ENCODE data around the gene GRM5. TPM values are rescaled to one million over a fixed set of nuclear protein-coding genes. Genes with fewer than 3 reads are reported as not detected.
A peak's percentile ranks its signal among the peaks of the same experiment; 100 is the strongest.

GRM5 gene
- total and polyA plus RNA-seq, 2 donors from 2014 or later, result 0.06 to 0.63 TPM

- Histone ChIP-seq H3K4me1 (ENCODE audit: control insufficient read depth in 2 of 3, insufficient read depth in 2 of 3, low read depth in 1 of 3, low read length in 3 of 3) (no peaks in the 10 kb centered on the region), H3K9ac (ENCODE audit: low read length in 3 of 3) (no peak overlapping the region), H3K9me3 (ENCODE audit: control insufficient read depth in 2 of 3, insufficient read depth in 1 of 3, low read length in 3 of 3) (no peaks in the 10 kb centered on the region), H3K4me3 (ENCODE audit: low read length in 3 of 3) (no peak overlapping the region), H3K36me3 (ENCODE audit: control insufficient read depth in 2 of 3, insufficient read depth in 3 of 3, low read length in 3 of 3) (no peaks in the 10 kb centered on the region), H3K27ac (ENCODE audit: low read depth in 2 of 2, low read length in 2 of 2) (no peak overlapping the region), H3K27me3 (ENCODE audit: control insufficient read depth, insufficient read depth, low read length) (no peaks in the 10 kb centered on the region)
- no peak for FAIRE-seq
- intact Hi-C loops (cut with DNase I), result no loop called here
- TF ChIP-seq, protein P1, sequence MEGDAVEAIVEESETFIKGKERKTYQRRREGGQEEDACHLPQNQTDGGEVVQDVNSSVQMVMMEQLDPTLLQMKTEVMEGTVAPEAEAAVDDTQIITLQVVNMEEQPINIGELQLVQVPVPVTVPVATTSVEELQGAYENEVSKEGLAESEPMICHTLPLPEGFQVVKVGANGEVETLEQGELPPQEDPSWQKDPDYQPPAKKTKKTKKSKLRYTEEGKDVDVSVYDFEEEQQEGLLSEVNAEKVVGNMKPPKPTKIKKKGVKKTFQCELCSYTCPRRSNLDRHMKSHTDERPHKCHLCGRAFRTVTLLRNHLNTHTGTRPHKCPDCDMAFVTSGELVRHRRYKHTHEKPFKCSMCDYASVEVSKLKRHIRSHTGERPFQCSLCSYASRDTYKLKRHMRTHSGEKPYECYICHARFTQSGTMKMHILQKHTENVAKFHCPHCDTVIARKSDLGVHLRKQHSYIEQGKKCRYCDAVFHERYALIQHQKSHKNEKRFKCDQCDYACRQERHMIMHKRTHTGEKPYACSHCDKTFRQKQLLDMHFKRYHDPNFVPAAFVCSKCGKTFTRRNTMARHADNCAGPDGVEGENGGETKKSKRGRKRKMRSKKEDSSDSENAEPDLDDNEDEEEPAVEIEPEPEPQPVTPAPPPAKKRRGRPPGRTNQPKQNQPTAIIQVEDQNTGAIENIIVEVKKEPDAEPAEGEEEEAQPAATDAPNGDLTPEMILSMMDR (IDR thresholded peaks at IDR 0.05; ENCODE audit: borderline replicate concordance, extremely low read depth, insufficient read depth), result no peak
- no peak for DNase-seq
Observed at GRCh38 chr11:88626216-88626615, 439.6 kb downstream of the GRM5 start.

- no peaks in the 10 kb centered on the region for H3K9me3 ChIP-seq (ENCODE audit: control insufficient read depth in 2 of 3, insufficient read depth in 1 of 3, low read length in 3 of 3)
- H3K4me3 ChIP-seq (ENCODE audit: low read length in 3 of 3), result no peak overlapping the region
- H3K4me1 ChIP-seq (ENCODE audit: control insufficient read depth in 2 of 3, insufficient read depth in 2 of 3, low read depth in 1 of 3, low read length in 3 of 3), result no peaks in the 10 kb centered on the region
- no peaks in the 10 kb centered on the region for H3K36me3 ChIP-seq (ENCODE audit: control insufficient read depth in 2 of 3, insufficient read depth in 3 of 3, low read length in 3 of 3)
- TF ChIP-seq, protein P1 (IDR thresholded peaks at IDR 0.05; ENCODE audit: borderline replicate concordance, extremely low read depth, insufficient read depth), result no peak
- H3K27me3 ChIP-seq (ENCODE audit: control insufficient read depth, insufficient read depth, low read length), result no peaks in the 10 kb centered on the region
- H3K9ac ChIP-seq (ENCODE audit: low read length in 3 of 3), result no peak overlapping the region
- no peak overlapping the region for H3K27ac ChIP-seq (ENCODE audit: low read depth in 2 of 2, low read length in 2 of 2)
- DNase-seq (peak in 1 of 5 donors; percentile 7), FAIRE-seq (no peak)
- intact Hi-C loops (cut with DNase I), result no loop called here
Observed at GRCh38 chr11:88623531-88623930, 442.3 kb downstream of the GRM5 start.

DNA sequence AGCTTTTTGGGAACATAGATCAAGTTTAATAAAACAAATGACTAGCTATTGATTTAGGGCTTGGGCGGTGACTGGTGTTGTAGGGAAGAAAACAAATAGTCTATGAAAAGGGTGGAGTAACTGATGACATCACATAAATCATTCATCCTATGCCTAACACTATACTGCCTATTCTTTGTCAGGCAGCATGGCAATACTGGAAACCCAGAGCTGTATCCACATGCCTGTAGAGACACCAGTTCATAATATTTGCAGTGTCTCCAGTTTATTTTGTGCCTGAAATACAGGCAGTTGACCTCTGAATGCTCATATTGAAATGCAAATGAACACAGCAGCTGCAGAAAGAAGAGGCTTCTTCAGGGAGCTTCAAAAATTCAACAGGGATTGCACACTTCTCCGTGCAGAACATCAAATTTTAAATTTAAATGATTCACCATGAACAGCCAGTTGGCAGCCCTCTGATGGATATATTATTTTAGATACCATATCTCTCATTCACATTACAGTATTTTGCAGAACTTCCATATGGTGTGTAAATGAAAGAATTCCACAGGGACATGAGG, 445.1 kb downstream of the GRM5 start:
- no peak overlapping the region for H3K4me3 ChIP-seq (ENCODE audit: low read length in 3 of 3)
- FAIRE-seq (no peak), DNase-seq (no peak)
- no peaks in the 10 kb centered on the region for H3K27me3 ChIP-seq (ENCODE audit: control insufficient read depth, insufficient read depth, low read length)
- TF ChIP-seq, protein P1 (IDR thresholded peaks at IDR 0.05; ENCODE audit: borderline replicate concordance, extremely low read depth, insufficient read depth), result no peak
- no peaks in the 10 kb centered on the region for H3K9me3 ChIP-seq (ENCODE audit: control insufficient read depth in 2 of 3, insufficient read depth in 1 of 3, low read length in 3 of 3)
- H3K36me3 ChIP-seq (ENCODE audit: control insufficient read depth in 2 of 3, insufficient read depth in 3 of 3, low read length in 3 of 3), result no peaks in the 10 kb centered on the region
- no peaks in the 10 kb centered on the region for H3K4me1 ChIP-seq (ENCODE audit: control insufficient read depth in 2 of 3, insufficient read depth in 2 of 3, low read depth in 1 of 3, low read length in 3 of 3)
- no peak overlapping the region for H3K27ac ChIP-seq (ENCODE audit: low read depth in 2 of 2, low read length in 2 of 2)
- H3K9ac ChIP-seq (ENCODE audit: low read length in 3 of 3), result no peak overlapping the region
- intact Hi-C loops (cut with DNase I), result no loop called here

Data from kidney (tissue), 14 donors.